Brain microvascular endothelial cell (primary cell): Measurements from ENCODE around the gene CDKN3.
"Not testable (repeated sequence)": the region's sequence is repeated elsewhere in the genome, so short reads cannot be mapped to it uniquely, and the experiment has no call there.

Source experiments
- DNase-seq: peaks from one replicate; pipeline ENCODE4 v3.0.0-alpha.2; 2020
- H3K27ac ChIP-seq: fragments of 250-450 bp; sonication (Bioruptor Pico); 2 replicates; pipeline ENCODE4 v1.5.1; 2020; ENCODE audit warnings: mild to moderate bottlenecking, moderate library complexity
- H3K27me3 ChIP-seq: fragments of 250-450 bp; sonication (Bioruptor Pico); replicated peaks from 2 replicates; pipeline ENCODE4 v1.5.1; 2020; ENCODE audit warnings: mild to moderate bottlenecking
- H3K36me3 ChIP-seq: fragments of 250-450 bp; sonication (Bioruptor Pico); replicated peaks from 2 replicates; pipeline ENCODE4 v1.5.1; 2020; ENCODE audit warnings: mild to moderate bottlenecking
- H3K4me3 ChIP-seq: 2 replicates; pipeline ENCODE4 v1.5.1; 2011; ENCODE audit warnings: low read depth, mild to moderate bottlenecking, control low read depth, low read length, moderate library complexity
- in situ Hi-C: cut with HindIII; loops from 2 replicates; pipeline ENCODE4 v1.10.0; 2017; ENCODE audit warnings: low sequenced_read_pairs, low pct_ligation_motif_present
- TF ChIP-seq, protein P1 (sequence below): IDR thresholded peaks from 2 replicates; pipeline ENCODE4 v1.5.1; 2011; ENCODE audit warnings: low read depth, mild to moderate bottlenecking, moderate library complexity, low read length, control low read depth, inconsistent platforms; ENCODE audit errors: missing control alignments

Gene CDKN3

GRCh38 chr14:54377501-54377900 lies 19.3 kb upstream of the CDKN3 start:
- no peak for DNase-seq
- H3K27ac ChIP-seq, result no peak overlapping the region
- in situ Hi-C loops, result no loop called here

GRCh38 chr14:54378893-54379292 lies 17.9 kb upstream of the CDKN3 start:
- H3K36me3 ChIP-seq, H3K27ac ChIP-seq, in situ Hi-C loops, H3K27me3 ChIP-seq, H3K4me3 ChIP-seq, DNase-seq: not testable (repeated sequence)

More at GRCh38 chr14:54377501-54377900, 19.3 kb upstream of the CDKN3 start:
- Histone ChIP-seq H3K36me3 (no peaks in the 10 kb centered on the region), H3K27me3 (peaks cover 4% of the 10 kb centered on the region), H3K4me3 (no peak overlapping the region)
- TF ChIP-seq, protein P1, sequence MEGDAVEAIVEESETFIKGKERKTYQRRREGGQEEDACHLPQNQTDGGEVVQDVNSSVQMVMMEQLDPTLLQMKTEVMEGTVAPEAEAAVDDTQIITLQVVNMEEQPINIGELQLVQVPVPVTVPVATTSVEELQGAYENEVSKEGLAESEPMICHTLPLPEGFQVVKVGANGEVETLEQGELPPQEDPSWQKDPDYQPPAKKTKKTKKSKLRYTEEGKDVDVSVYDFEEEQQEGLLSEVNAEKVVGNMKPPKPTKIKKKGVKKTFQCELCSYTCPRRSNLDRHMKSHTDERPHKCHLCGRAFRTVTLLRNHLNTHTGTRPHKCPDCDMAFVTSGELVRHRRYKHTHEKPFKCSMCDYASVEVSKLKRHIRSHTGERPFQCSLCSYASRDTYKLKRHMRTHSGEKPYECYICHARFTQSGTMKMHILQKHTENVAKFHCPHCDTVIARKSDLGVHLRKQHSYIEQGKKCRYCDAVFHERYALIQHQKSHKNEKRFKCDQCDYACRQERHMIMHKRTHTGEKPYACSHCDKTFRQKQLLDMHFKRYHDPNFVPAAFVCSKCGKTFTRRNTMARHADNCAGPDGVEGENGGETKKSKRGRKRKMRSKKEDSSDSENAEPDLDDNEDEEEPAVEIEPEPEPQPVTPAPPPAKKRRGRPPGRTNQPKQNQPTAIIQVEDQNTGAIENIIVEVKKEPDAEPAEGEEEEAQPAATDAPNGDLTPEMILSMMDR, result no peak

DNA sequence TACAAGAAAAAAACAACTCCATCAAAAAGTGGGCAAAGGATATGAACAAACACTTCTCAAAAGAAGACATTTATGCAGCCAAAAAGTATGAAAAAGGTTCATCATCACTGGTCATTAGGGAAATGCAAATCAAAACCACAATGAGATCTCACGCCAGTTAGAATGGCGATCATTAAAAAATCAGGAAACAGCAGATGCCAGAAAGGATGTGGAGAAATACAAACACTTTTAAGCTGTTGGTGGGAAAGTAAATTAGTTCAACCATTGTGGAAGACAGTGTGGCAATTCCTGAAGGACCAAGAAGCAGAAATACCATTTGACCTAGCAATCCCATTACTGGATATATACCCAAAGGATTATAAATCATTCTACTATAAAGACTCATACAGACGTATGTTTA lies 16.2 kb upstream of the CDKN3 start:
- H3K27ac ChIP-seq, in situ Hi-C loops, DNase-seq, H3K27me3 ChIP-seq, H3K36me3 ChIP-seq, H3K4me3 ChIP-seq: not testable (repeated sequence)

- Histone ChIP-seq H3K27me3 (peaks cover 4% of the 10 kb centered on the region), H3K27ac (no peak overlapping the region), H3K4me3 (no peak overlapping the region), H3K36me3 (no peaks in the 10 kb centered on the region)
- in situ Hi-C loops, result no loop called here
- TF ChIP-seq, protein P1, result no peak
- DNase-seq, result no peak
These were observed 15.0 kb upstream of the CDKN3 start for GRCh38 chr14:54381821-54382220.

DNA sequence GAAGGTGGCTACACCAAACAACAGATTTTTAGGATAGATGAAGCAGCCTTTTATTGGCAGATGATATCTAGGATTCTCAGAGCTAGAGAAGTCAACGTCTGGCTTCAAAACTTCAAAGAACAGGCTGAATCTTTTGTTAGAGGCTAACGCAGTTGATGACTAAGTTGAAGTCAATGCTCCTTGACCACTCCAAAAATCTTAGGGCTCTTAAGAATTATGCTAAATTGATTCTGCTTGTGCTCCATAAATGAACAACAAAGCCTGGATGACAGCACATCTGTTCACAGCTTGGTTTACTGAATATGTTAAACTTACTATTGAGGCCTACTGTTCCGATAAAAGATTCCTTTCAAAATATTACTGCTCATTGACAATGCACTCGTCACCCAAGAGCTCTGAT lies 13.0 kb upstream of the CDKN3 start:
- Histone ChIP-seq H3K27ac (no peak overlapping the region), H3K36me3 (no peaks in the 10 kb centered on the region), H3K4me3 (no peak overlapping the region), H3K27me3 (no peaks in the 10 kb centered on the region)
- in situ Hi-C loops, result no loop called here
- TF ChIP-seq, protein P1, result no peak
- DNase-seq, result no peak

GRCh38 chr14:54385556-54385955 lies 11.3 kb upstream of the CDKN3 start:
- Histone ChIP-seq H3K27me3 (no peaks in the 10 kb centered on the region), H3K27ac (no peak overlapping the region), H3K4me3 (no peak overlapping the region), H3K36me3 (no peaks in the 10 kb centered on the region)
- TF ChIP-seq, protein P1, result no peak
- in situ Hi-C loops, result no loop called here
- no peak for DNase-seq

DNA sequence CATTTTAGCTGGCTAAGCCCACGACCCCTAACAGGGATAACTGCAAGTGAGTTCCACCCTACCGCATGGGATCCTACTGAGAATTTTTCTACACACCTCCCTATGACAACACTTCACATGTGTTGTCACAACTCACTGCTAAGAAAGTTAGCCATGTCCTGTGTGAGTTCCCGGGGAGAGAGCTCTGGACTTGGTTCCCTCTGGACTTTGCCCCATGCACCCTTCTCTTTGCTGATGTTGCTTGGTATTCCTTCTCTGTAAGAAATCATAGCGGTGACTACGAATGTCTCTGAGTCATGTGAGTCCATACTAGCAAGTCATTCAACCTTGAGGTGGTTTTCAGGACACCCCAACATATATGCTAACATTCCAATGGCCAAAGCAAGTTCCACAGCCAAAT lies 9.5 kb upstream of the CDKN3 start:
- TF ChIP-seq, protein P1, result no peak
- Histone ChIP-seq H3K27ac (no peak overlapping the region), H3K27me3 (no peaks in the 10 kb centered on the region), H3K4me3 (no peak overlapping the region), H3K36me3 (no peaks in the 10 kb centered on the region)
- no peak for DNase-seq
- in situ Hi-C loops, result no loop called here
